ENCODE data around the gene ADAMTS7.

Gene ADAMTS7

DNA sequence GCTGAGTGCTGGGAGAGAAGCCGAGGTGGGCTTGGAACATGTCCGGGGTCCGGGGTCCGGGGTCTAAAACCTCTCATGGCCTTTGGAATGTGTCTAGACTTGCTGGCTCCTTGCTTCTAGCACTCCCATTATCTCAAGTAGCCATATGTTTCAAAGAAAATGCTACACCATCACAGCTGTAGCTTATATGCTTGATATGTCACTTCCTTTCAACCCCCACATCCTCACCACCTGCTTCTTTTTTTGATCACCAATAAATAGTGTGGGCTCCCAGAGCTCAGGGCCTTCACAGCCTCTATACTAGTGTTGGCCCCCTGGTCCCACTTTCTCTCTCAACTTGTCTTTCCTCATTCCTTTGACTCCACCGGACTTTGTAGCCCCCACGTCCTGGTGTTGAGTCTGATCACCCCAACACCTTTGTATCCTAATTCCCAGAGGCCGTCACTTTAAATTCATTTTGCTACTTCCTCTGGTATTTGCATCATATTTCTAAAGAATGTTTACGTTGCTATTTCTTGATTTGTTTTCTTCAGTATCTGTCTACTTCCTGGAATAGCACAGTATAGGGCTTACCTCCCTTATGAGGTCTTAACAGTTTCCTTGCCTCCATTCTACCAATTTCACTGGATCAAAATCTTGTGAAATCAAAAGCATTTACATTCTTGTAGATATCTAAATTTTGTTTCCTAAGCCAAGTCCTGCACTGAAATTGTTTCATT, 98.3 kb downstream of the ADAMTS7 start:
- no peak for DNase-seq

DNA sequence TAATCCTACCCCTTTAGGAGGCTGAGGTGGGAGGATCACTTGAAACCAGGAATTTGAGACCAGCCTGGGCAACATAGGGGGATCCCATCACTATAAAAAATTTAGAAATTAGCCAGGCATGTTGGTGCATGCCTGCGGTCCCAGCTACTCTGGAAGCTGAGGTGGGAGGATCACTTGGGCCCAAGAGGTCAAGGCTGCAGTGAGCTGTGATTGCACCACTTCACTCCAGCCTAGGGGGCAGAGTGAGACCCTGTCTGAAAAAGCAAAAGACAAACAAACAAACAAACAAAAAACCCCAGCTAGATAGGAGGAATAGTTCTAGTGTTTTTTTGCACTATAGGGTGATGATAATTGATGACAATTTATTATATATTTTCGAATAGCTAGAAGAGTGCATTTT, 99.6 kb downstream of the ADAMTS7 start:
- DNase-seq, result no peak

DNA sequence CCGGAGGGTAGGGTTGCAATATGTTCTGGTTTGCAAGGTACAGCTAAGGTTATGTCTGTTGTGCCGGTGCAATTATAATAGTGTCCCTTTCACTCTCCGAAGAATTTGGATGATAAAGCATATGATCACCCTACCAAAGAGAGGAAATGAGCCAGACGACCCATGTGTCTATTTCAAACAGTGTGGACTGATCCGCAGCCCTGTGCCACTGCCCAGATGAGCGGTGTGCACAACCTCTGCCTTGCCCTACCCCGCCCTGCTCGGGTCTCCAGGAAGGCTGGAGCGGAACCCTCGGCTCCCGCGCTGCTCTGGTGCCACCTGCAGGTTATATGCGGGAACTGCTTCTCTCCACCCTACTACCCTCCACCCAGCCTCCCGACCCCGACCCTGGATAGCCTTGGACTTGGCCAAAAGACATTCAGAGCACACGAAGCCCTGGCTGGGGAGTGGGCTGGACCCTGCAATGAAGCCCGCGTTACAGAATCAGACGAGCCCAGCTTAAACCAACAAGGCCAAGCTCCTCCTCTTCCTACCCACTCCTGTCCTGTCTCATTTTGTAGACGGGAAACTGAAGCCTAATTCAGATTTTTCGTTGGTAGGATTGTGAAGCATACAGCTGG, 101.9 kb downstream of the ADAMTS7 start:
- peak; percentile 37 for DNase-seq

All from GDM1 (cell line).